ENCODE results near the gene SCGB1D4.

DNA sequence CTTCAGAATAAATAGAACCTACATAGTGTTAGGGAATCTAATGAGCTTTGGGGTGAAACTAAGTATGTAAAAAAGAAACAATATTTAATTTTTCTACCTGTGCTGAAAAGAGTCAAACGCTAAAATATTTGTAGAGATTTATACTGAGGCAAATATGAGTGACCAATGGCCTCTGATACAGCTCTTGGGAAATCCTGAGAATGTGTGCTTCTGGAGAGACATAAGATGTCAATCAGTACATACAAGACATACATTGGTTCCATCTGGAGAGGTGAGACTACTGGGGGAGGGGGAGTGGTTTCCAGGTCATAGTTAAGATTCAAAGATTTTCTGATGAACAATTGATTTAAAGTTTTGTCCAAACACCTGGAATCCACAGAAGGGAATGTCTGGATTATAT is 39.3 kb upstream of the SCGB1D4 start:
- TF ChIP-seq, protein P1, sequence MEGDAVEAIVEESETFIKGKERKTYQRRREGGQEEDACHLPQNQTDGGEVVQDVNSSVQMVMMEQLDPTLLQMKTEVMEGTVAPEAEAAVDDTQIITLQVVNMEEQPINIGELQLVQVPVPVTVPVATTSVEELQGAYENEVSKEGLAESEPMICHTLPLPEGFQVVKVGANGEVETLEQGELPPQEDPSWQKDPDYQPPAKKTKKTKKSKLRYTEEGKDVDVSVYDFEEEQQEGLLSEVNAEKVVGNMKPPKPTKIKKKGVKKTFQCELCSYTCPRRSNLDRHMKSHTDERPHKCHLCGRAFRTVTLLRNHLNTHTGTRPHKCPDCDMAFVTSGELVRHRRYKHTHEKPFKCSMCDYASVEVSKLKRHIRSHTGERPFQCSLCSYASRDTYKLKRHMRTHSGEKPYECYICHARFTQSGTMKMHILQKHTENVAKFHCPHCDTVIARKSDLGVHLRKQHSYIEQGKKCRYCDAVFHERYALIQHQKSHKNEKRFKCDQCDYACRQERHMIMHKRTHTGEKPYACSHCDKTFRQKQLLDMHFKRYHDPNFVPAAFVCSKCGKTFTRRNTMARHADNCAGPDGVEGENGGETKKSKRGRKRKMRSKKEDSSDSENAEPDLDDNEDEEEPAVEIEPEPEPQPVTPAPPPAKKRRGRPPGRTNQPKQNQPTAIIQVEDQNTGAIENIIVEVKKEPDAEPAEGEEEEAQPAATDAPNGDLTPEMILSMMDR (IDR thresholded peaks at IDR 0.05 in 2 of 3, conservative IDR thresholded peaks at IDR 0.05 in 1 of 3; ENCODE audit: control insufficient read depth in 2 of 3, extremely low read depth in 1 of 3, insufficient read depth in 1 of 3, low read depth in 3 of 3, low read length in 3 of 3), result no peak
- no peak for TF ChIP-seq FOS (IDR thresholded peaks at IDR 0.05; ENCODE audit: borderline replicate concordance, extremely low read depth, insufficient read length)
- TF ChIP-seq NR2C1 (IDR thresholded peaks at IDR 0.05), result no peak
- no peak for TF ChIP-seq POLR2AphosphoS5 (IDR thresholded peaks at IDR 0.05; ENCODE audit: low read length)
- TF ChIP-seq, protein P2, sequence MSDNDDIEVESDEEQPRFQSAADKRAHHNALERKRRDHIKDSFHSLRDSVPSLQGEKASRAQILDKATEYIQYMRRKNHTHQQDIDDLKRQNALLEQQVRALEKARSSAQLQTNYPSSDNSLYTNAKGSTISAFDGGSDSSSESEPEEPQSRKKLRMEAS (IDR thresholded peaks at IDR 0.05; ENCODE audit: low read depth, low read length), result no peak
- TF ChIP-seq, protein P3, sequence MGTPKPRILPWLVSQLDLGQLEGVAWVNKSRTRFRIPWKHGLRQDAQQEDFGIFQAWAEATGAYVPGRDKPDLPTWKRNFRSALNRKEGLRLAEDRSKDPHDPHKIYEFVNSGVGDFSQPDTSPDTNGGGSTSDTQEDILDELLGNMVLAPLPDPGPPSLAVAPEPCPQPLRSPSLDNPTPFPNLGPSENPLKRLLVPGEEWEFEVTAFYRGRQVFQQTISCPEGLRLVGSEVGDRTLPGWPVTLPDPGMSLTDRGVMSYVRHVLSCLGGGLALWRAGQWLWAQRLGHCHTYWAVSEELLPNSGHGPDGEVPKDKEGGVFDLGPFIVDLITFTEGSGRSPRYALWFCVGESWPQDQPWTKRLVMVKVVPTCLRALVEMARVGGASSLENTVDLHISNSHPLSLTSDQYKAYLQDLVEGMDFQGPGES (IDR thresholded peaks at IDR 0.05), result no peak
- no peak for TF ChIP-seq HDGF (IDR thresholded peaks at IDR 0.05)
- TF ChIP-seq SUZ12 (IDR thresholded peaks at IDR 0.05; ENCODE audit: unreplicated experiment), result no peak
- TF ChIP-seq EP300 (IDR thresholded peaks at IDR 0.05; ENCODE audit: borderline replicate concordance in 1 of 2, control insufficient read depth in 1 of 2, low read depth in 2 of 2, low read length in 2 of 2), result no peak

Measured in GM12878 (cell line).